Thymus (tissue), 11 donors: ENCODE results near the gene STMN1. TPM values are rescaled to one million over a fixed set of nuclear protein-coding genes. Genes with fewer than 3 reads are reported as not detected.
A peak's percentile ranks its signal among the peaks of the same experiment; 100 is the strongest.

ENCODE experiments used
- DNase-seq, 9 donors: peaks; one replicate each; pipeline ENCODE4 v3.0.0-alpha.2; 2013; ENCODE audit warnings: low spot score in 9 of 9, low read depth in 6 of 9, missing footprints in 1 of 9
- H3K27ac ChIP-seq, 2 donors: one replicate each; pipeline ENCODE4 v1.5.1; 2013; ENCODE audit warnings: control low read depth in 1 of 2, low read depth in 1 of 2, low read length in 1 of 2, mild to moderate bottlenecking in 1 of 2, moderate library complexity in 1 of 2
- H3K27me3 ChIP-seq, 2 donors: one replicate each; pipeline ENCODE4 v1.5.1; 2013; ENCODE audit warnings: low read length in 1 of 2; ENCODE audit not compliant: control insufficient read depth in 2 of 2, insufficient read depth in 1 of 2
- H3K36me3 ChIP-seq, 2 donors: one replicate each; pipeline ENCODE4 v1.5.1; 2013; ENCODE audit warnings: low read length in 1 of 2, mild to moderate bottlenecking in 1 of 2, moderate library complexity in 1 of 2; ENCODE audit not compliant: control insufficient read depth in 2 of 2, insufficient read depth in 2 of 2
- H3K4me1 ChIP-seq, 2 donors: one replicate each; pipeline ENCODE4 v1.5.1; 2013; ENCODE audit warnings: low read length in 2 of 2; ENCODE audit not compliant: control insufficient read depth in 2 of 2, insufficient read depth in 2 of 2
- H3K4me3 ChIP-seq, 2 donors: one replicate each; pipeline ENCODE4 v1.5.1; 2013; ENCODE audit warnings: low read length in 2 of 2, control low read depth in 1 of 2, mild to moderate bottlenecking in 1 of 2
- H3K9me3 ChIP-seq, 2 donors: one replicate each; pipeline ENCODE4 v1.5.1; 2013; ENCODE audit warnings: low read length in 1 of 2, mild to moderate bottlenecking in 1 of 2; ENCODE audit not compliant: control insufficient read depth in 2 of 2, insufficient read depth in 1 of 2
- WGBS: extraction: QIAGEN DNeasy Blood & Tissue Kit; methylation state at CpG from one replicate; pipeline ENCODE4 v1.1.7; 2013; 5-methylcytosine and 5-hydroxymethylcytosine counted together
- polyA plus RNA-seq: library from polyadenylated mRNA; stranded (reverse); fragments of 200-250 nt; gene quantifications from one replicate; pipeline ENCODE4 v1.2.3, GENCODE V29; 2013
- total RNA-seq: library from RNA; stranded (reverse); fragments of 120-200 nt; gene quantifications from one replicate; pipeline ENCODE4 v1.2.4, GENCODE V29; 2013
- donor health status: healthy.

The STMN1 gene
- total and polyA plus RNA-seq, 2 donors = 472 to 1,468 TPM

DNA sequence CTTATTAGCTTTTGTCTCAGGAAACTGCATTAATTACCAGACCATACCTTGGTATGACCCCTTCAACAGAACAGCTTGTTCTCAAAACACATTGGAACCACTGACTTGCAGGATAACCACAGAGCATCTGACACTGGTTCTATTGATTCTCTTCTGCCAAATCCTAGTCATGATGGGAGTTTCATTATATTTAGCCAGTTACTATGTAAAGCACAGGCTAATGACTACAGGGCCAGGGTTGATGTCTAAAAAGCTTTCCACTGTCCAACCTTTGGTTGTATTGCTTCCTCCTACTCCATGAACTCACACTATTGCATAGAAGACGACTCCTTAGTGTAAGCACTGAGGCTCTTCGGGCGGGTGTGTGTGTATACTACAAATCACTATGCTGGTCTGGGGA is 3.8 kb downstream of the STMN1 start:
- H3K4me1 ChIP-seq = peaks cover 21 to 34% of the 10 kb centered on the region in 2 donors
- H3K9me3 ChIP-seq = no peaks in the 10 kb centered on the region
- 90% methylated on average over 3 of the region's 3 CpGs for WGBS
- DNase-seq = no peak
- H3K4me3 ChIP-seq = peak overlapping the region in 1 of 2 donors; percentile 17
- no peak overlapping the region for H3K27ac ChIP-seq
- H3K27me3 ChIP-seq = no peaks in the 10 kb centered on the region
- peaks cover 43 to 70% of the 10 kb centered on the region in 2 donors for H3K36me3 ChIP-seq

DNA sequence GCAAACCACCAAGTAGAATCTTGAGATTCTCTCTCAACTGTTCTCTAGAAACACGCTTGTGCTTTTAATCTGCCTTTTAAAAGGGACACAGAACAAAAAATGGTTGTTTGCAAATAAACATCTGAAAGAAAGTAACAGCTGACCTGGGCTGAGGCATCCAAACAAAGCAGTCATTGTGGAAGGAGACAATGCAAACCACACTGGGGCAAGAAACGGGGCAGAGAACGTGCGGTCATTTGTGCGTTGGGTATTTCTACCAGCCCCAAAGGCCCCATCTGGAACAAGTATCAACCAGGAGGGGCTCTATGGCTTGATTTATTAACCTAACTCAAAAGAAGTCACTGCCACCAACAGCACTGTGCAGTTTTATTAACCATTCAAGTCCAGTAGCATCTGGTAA is 6.0 kb downstream of the STMN1 start:
- peaks cover 60 to 88% of the 10 kb centered on the region in 2 donors for H3K36me3 ChIP-seq

DNA sequence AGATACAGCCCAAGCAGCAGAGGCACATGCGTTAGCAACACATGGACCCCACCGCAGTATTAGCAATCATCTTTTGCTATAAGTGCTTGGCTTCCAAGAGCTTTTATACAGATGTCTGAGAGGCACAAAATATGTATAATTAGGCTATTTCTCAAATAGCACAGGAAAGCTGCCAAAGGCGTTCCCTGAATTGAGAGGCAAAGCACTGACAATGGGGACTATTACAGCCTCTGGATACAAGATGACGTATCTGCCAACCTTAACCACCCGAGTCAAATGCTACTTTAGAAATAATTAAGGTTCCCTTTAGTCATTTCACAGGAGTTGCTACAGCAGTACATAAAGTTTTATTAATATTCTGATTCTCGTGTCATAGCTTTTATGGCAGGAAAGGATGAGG is 6.4 kb downstream of the STMN1 start:
- DNase-seq = no peak
- no peak overlapping the region for H3K4me3 ChIP-seq
- no peak overlapping the region for H3K27ac ChIP-seq
- peaks cover 23 to 40% of the 10 kb centered on the region in 2 donors for H3K4me1 ChIP-seq
- 98% methylated on average over 6 of the region's 6 CpGs for WGBS
- no peaks in the 10 kb centered on the region for H3K9me3 ChIP-seq
- H3K27me3 ChIP-seq = no peaks in the 10 kb centered on the region
- peaks cover 61 to 89% of the 10 kb centered on the region in 2 donors for H3K36me3 ChIP-seq

More for the DNA sequence above, 6.0 kb downstream of the STMN1 start:
- DNase-seq = no peak
- peaks cover 23 to 37% of the 10 kb centered on the region in 2 donors for H3K4me1 ChIP-seq
- H3K9me3 ChIP-seq = no peaks in the 10 kb centered on the region
- H3K27ac ChIP-seq = no peak overlapping the region
- no peaks in the 10 kb centered on the region for H3K27me3 ChIP-seq
- H3K4me3 ChIP-seq = no peak overlapping the region
- 97% methylated on average over 5 of the region's 5 CpGs for WGBS

DNA sequence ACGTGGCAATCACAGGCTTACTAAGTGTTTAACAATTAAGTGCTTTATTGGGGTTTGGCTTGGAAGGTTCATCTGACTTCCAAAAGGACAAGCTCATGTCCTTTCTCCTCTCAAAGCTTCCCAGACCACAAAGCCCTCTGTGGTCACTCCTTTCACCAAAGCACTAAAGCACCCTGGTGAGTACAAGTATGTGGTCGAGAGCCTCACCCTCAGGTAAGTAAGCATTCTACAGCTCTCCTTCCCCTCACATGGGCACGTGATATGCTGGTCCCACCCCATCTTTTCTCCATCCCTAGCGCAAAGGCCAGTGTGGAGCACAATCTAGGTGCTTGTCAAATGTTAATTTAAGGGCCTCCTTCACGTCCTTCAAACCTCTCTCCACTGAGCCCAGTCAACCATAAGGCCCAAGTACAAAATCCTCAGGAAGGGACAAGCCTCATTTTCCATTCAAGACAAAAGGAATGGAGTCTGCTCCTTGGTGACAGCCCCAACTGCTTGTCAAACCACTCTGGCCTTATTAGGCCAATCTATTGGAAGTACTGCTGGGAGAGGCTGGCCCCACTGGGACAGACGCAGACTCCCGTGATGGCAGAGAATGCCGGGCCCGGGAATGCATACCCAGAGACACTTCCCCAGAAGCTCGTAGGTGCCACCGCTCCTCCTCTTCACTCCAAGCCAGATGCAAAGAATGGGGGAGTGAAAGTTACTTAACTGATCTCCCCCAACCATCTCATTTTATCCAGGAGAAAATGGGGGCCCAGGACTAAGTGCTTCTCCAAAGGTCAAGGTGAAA is 7.8 kb downstream of the STMN1 start:
- WGBS = 97% methylated on average over 11 of the region's 11 CpGs
- H3K9me3 ChIP-seq = no peaks in the 10 kb centered on the region
- peak overlapping the region; percentile 14 to 42 for H3K27ac ChIP-seq
- peaks cover 12 to 33% of the 10 kb centered on the region in 2 donors for H3K4me1 ChIP-seq
- H3K27me3 ChIP-seq = no peaks in the 10 kb centered on the region
- H3K4me3 ChIP-seq = no peak overlapping the region
- H3K36me3 ChIP-seq = peaks cover 72 to 90% of the 10 kb centered on the region in 2 donors
- no peak for DNase-seq

DNA sequence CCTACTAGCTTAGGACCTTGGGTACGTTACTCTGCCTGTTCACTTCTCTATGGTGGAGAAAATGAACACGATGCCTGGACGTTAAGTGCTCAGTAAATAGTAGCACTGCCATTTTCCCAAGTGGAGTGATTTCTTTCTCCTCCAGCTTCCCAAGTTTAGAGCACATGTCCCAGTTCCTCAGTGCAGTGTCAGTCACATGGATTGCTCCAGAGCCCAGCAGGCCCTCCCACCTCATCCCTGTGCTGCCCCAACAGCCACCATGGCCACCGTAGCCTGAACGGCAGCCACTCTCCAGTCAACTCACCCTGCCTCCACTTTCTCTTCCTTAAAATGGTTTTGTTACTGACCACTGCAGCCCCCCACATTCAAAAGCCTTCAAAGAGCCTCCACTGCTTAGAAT is 8.5 kb downstream of the STMN1 start:
- no peaks in the 10 kb centered on the region for H3K27me3 ChIP-seq
- H3K27ac ChIP-seq = peak overlapping the region in 1 of 2 donors; percentile 60
- no peaks in the 10 kb centered on the region for H3K9me3 ChIP-seq
- WGBS = 94% methylated on average over 5 of the region's 5 CpGs
- H3K36me3 ChIP-seq = peaks cover 75 to 87% of the 10 kb centered on the region in 2 donors
- no peak overlapping the region for H3K4me3 ChIP-seq
- H3K4me1 ChIP-seq = peaks cover 12 to 31% of the 10 kb centered on the region in 2 donors
- no peak for DNase-seq

DNA sequence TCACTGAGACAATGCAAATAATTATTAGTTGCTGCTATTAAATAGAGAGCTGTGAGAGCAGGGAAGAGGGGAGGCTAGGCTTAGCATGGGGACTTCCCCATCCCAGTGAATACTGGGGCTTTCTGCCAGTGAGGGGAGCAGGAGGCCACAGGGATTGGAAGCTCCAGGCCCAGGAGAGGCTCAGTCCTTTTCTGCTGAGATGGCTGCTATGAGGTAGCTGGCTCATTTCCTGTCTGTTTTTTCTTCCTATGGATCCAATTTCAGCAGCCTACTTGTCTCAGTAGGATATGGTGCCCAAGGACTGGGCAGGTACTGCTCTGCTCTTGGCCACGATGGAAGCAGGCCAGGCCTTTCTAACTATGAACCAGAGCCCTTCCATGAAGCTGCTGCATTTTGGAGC is 10.0 kb downstream of the STMN1 start:
- H3K27ac ChIP-seq = peak overlapping the region; percentile 75 to 84
- no peak for DNase-seq
- WGBS = 92% methylated on average over 1 of the region's 1 CpG
- H3K27me3 ChIP-seq = no peaks in the 10 kb centered on the region
- H3K4me3 ChIP-seq = no peak overlapping the region
- no peaks in the 10 kb centered on the region for H3K9me3 ChIP-seq
- peaks cover 65 to 76% of the 10 kb centered on the region in 2 donors for H3K36me3 ChIP-seq
- H3K4me1 ChIP-seq = peaks cover 5 to 21% of the 10 kb centered on the region in 2 donors

DNA sequence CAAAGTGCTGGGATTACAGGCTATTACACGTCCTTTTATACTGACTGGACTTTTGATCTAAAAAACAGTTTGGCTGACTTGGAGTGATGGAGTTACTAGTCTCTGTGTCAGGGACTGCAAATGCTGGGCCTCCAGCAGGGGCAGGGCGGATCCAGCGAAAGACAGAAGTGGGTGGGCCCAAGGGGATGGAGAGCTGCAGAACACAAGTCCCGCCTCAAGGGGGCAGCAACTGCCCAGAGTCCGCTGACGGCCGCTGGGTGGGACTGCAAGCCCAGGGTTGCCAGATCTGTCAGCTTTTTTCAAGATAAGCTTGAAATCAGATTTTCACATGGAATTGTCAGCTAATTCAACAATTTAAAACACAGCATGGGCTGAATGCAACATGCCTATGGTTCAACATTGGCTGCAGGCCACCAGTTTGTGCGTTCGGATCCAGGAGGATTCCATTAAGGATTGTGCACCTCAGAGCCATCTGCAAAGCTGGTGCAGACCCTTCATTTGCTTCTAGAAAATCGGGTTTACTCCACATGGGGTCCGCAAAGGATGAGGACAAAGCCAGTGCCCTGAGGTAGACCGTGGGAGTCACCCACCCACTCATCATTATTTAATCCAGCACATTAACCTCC is 10.7 kb downstream of the STMN1 start:
- Histone ChIP-seq H3K4me1 (peaks cover 5 to 16% of the 10 kb centered on the region in 2 donors), H3K27me3 (no peaks in the 10 kb centered on the region), H3K9me3 (no peaks in the 10 kb centered on the region), H3K4me3 (no peak overlapping the region), H3K27ac (peak overlapping the region; percentile 75 to 84), H3K36me3 (peaks cover 64 to 73% of the 10 kb centered on the region in 2 donors)
- DNase-seq = peak; percentile 85 to 97 (median 92)
- WGBS = 36% methylated on average over 12 of the region's 12 CpGs

DNA sequence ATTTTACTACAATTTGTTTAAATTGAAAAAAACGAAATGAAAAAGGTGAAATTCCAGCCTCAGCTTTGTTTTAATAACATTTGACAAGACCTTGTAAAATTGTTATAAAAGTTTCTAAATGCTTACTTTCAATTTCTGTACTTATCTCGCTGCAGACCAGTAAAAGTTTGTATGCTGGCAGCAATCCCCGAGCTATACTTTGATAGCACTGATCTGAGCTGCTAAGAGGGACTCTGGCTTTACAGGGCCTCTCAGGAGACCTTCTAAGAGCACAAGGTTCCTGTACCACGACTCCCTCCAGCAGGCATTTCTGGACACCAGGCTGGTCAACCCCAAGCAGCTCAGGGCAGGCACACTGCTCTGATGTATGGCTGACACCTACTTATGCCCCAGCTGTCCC is 13.1 kb downstream of the STMN1 start:
- H3K9me3 ChIP-seq = no peaks in the 10 kb centered on the region

DNA sequence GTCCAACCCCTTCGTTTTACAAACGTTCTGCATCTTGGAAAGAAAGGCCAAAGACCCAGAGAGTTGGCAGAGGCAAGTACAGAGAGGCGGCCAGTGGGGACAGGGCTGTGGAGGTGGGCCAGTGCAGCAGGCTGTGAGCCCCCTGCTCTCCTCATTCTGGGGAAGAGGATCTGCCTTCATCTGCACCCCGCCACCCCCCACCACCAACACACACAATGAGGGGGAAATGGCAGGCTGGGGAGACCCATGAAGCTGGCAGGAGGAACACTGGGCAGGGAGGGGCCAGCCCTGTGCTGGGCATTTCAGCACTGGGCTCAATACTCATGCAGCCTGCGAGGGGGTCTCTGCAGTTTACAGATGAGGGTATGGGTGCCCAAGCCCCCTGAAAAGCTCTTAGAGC is 14.6 kb downstream of the STMN1 start:
- Histone ChIP-seq H3K27ac (no peak overlapping the region), H3K36me3 (peaks cover 43 to 54% of the 10 kb centered on the region in 2 donors), H3K9me3 (no peaks in the 10 kb centered on the region), H3K27me3 (no peaks in the 10 kb centered on the region), H3K4me3 (no peak overlapping the region), H3K4me1 (peaks cover 5 to 19% of the 10 kb centered on the region in 2 donors)
- DNase-seq = no peak
- WGBS = 98% methylated on average over 5 of the region's 5 CpGs

More for the DNA sequence above, 13.1 kb downstream of the STMN1 start:
- peaks cover 54 to 65% of the 10 kb centered on the region in 2 donors for H3K36me3 ChIP-seq
- H3K27me3 ChIP-seq = no peaks in the 10 kb centered on the region
- 97% methylated on average over 4 of the region's 4 CpGs for WGBS
- DNase-seq = no peak
- no peak overlapping the region for H3K4me3 ChIP-seq
- no peak overlapping the region for H3K27ac ChIP-seq
- peaks cover 5 to 19% of the 10 kb centered on the region in 2 donors for H3K4me1 ChIP-seq
